ENCODE results near the gene USE1.

Gene USE1

DNA sequence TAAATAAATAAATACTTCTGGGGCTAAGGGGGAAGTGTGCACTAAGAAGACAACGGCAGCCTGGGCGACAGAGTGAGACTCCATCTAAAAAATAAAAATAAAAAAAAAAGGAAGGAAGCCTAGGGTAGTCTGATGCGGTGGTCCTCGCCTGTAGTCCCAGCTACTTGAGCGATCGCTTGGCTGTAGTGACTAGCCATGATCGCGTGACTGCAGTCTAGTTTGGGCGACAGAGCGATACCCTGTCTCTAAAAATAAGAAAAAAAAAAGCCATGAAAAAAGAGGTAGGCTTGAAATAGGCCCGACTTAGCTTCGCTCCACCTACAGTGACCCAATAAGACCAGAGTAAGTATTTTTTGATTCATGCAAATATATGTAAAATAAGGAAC, 51.4 kb downstream of the USE1 start:
- Histone ChIP-seq H3K27me3 (ENCODE audit: insufficient read depth, poor library complexity, severe bottlenecking) (no peaks in the 10 kb centered on the region), H3K27ac (replicated peaks) (peak overlapping the region; percentile 25), H3K4me3 (replicated peaks; ENCODE audit: insufficient read depth, low read length) (peak overlapping the region; percentile 4; the same call in 1 of the 2 replicates)
- DNase-seq (ENCODE audit: low read depth in 1 of 2, low spot score in 1 of 2), result no peak
- TF ChIP-seq POLR2AphosphoS5 (IDR thresholded peaks at IDR 0.05; ENCODE audit: low read depth) (no peak), GABPA (IDR thresholded peaks at IDR 0.05; ENCODE audit: low read depth) (no peak)
- TF ChIP-seq, protein P1, sequence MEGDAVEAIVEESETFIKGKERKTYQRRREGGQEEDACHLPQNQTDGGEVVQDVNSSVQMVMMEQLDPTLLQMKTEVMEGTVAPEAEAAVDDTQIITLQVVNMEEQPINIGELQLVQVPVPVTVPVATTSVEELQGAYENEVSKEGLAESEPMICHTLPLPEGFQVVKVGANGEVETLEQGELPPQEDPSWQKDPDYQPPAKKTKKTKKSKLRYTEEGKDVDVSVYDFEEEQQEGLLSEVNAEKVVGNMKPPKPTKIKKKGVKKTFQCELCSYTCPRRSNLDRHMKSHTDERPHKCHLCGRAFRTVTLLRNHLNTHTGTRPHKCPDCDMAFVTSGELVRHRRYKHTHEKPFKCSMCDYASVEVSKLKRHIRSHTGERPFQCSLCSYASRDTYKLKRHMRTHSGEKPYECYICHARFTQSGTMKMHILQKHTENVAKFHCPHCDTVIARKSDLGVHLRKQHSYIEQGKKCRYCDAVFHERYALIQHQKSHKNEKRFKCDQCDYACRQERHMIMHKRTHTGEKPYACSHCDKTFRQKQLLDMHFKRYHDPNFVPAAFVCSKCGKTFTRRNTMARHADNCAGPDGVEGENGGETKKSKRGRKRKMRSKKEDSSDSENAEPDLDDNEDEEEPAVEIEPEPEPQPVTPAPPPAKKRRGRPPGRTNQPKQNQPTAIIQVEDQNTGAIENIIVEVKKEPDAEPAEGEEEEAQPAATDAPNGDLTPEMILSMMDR (IDR thresholded peaks at IDR 0.05; ENCODE audit: insufficient read depth, low read length), result no peak

DNA sequence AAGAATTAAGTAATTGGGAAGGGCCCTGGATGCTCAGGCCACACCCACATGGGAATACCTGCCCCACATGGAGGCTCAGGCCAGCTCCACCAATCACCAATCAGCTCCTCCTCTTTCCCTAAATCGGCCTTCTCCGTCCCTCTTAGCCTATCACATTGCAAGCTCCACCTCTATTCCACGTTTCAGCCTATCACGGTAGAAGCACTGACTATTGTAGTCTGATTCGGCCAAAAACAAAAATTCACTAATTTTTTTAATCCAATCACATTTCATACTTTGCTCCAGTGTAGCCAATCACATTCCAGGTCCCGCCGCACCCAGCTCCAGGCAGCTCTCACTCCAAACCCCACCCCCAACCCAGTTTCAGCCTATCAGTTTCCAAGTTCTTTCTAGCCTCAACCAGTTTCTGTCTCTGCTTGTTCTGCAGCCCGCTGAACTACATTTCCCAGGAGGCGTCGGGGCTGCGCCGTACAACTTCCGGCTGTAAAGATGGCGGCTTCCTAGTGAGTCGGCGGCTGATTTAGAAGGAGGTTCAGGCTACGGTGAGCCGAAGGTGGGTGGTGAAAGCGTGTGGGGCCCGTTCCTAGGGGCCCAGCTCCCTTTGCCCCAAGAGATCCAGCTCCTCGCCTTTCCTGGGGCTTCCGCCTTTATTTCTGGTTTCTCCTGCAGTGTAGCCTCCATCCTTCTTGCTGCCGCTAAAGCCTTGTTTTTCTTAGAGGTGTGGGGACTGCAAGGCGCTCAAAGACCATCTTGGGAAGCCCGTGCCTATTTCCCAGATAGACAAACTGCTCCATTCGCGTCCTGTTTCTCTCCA, 52.0 kb downstream of the USE1 start, which contains the start of gene BABAM1:
BABAM1 (plus strand) TSS at position 469 of the 814 bp plus-strand sequence. CDS start 1,364 bp downstream, outside the sequence.
- TF ChIP-seq POLR2AphosphoS5 (IDR thresholded peaks at IDR 0.05; ENCODE audit: low read depth), result peak; percentile 68; the same call in 1 of the 2 replicates
- TF ChIP-seq, protein P2, sequence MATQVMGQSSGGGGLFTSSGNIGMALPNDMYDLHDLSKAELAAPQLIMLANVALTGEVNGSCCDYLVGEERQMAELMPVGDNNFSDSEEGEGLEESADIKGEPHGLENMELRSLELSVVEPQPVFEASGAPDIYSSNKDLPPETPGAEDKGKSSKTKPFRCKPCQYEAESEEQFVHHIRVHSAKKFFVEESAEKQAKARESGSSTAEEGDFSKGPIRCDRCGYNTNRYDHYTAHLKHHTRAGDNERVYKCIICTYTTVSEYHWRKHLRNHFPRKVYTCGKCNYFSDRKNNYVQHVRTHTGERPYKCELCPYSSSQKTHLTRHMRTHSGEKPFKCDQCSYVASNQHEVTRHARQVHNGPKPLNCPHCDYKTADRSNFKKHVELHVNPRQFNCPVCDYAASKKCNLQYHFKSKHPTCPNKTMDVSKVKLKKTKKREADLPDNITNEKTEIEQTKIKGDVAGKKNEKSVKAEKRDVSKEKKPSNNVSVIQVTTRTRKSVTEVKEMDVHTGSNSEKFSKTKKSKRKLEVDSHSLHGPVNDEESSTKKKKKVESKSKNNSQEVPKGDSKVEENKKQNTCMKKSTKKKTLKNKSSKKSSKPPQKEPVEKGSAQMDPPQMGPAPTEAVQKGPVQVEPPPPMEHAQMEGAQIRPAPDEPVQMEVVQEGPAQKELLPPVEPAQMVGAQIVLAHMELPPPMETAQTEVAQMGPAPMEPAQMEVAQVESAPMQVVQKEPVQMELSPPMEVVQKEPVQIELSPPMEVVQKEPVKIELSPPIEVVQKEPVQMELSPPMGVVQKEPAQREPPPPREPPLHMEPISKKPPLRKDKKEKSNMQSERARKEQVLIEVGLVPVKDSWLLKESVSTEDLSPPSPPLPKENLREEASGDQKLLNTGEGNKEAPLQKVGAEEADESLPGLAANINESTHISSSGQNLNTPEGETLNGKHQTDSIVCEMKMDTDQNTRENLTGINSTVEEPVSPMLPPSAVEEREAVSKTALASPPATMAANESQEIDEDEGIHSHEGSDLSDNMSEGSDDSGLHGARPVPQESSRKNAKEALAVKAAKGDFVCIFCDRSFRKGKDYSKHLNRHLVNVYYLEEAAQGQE (IDR thresholded peaks at IDR 0.05; ENCODE audit: insufficient replicate concordance, low read depth), result peak; percentile 41
- TF ChIP-seq, protein P1 (IDR thresholded peaks at IDR 0.05; ENCODE audit: insufficient read depth, low read length), result no peak
- TF ChIP-seq SPI1 (IDR thresholded peaks at IDR 0.05; ENCODE audit: borderline replicate concordance, low read depth), result no peak
- peak; percentile 91 for TF ChIP-seq GABPA (IDR thresholded peaks at IDR 0.05; ENCODE audit: low read depth)
- peak within 1 kb of the TSS; percentile 89 for H3K4me3 ChIP-seq (replicated peaks; ENCODE audit: insufficient read depth, low read length)
- H3K27ac ChIP-seq (replicated peaks), result peak within 1 kb of the TSS; percentile 70
- peak; percentile 98 to 99 for DNase-seq (ENCODE audit: low read depth in 1 of 2, low spot score in 1 of 2)
- H3K27me3 ChIP-seq (ENCODE audit: insufficient read depth, poor library complexity, severe bottlenecking), result no peaks in the 10 kb centered on the region

DNA sequence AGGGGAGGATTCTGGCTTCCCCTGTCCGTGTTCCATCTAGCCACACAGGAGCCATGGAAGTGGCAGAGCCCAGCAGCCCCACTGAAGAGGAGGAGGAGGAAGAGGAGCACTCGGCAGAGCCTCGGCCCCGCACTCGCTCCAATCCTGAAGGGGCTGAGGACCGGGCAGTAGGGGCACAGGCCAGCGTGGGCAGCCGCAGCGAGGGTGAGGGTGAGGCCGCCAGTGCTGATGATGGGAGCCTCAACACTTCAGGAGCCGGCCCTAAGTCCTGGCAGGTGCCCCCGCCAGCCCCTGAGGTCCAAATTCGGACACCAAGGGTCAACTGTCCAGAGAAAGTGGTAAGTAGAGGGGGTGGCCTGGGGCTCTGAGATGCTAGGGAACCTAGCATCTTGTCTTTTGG, 53.6 kb downstream of the USE1 start:
- H3K27ac ChIP-seq (replicated peaks), result no peak overlapping the region
- no peak overlapping the region for H3K4me3 ChIP-seq (replicated peaks; ENCODE audit: insufficient read depth, low read length)
- TF ChIP-seq GABPA (IDR thresholded peaks at IDR 0.05; ENCODE audit: low read depth) (no peak), POLR2AphosphoS5 (IDR thresholded peaks at IDR 0.05; ENCODE audit: low read depth) (no peak), SPI1 (IDR thresholded peaks at IDR 0.05; ENCODE audit: borderline replicate concordance, low read depth) (no peak)
- TF ChIP-seq, protein P1 (IDR thresholded peaks at IDR 0.05; ENCODE audit: insufficient read depth, low read length), result no peak
- TF ChIP-seq, protein P2 (IDR thresholded peaks at IDR 0.05; ENCODE audit: insufficient replicate concordance, low read depth), result no peak
- H3K27me3 ChIP-seq (ENCODE audit: insufficient read depth, poor library complexity, severe bottlenecking), result no peaks in the 10 kb centered on the region
- no peak for DNase-seq (ENCODE audit: low read depth in 1 of 2, low spot score in 1 of 2)
